Bronchial epithelial cell (primary cell): Measurements from ENCODE around the gene RNASEH2B. TPM values are rescaled to one million over a fixed set of nuclear protein-coding genes. Genes with fewer than 3 reads are reported as not detected.

Source experiments
- DNase-seq: peaks from one replicate; pipeline ENCODE4 v3.0.0-alpha.2; 2010; ENCODE audit warnings: low read depth
- FAIRE-seq: peaks from 2 replicates; lab custom pipeline; 2011; peaks lifted over from hg19 to GRCh38; lab: Jason Lieb, UNC
- H3K27me3 ChIP-seq: 2 replicates; pipeline ENCODE4 v1.5.1; 2011; ENCODE audit warnings: low read length; ENCODE audit not compliant: control insufficient read depth, insufficient read depth
- H3K36me3 ChIP-seq: 2 replicates; pipeline ENCODE4 v1.5.1; 2011; ENCODE audit warnings: low read length; ENCODE audit not compliant: control insufficient read depth, insufficient read depth
- H3K4me3 ChIP-seq: 2 replicates; pipeline ENCODE4 v1.5.1; 2011; ENCODE audit warnings: mild to moderate bottlenecking, low read depth, low read length, control low read depth
- total RNA-seq: library from RNA; depleted of rRNA; stranded (reverse); fragments of >200 nt; gene quantifications from 2 replicates; pipeline ENCODE4 v1.2.1, GENCODE V29; 2014
- TF ChIP-seq, protein P1 (sequence below): IDR thresholded peaks from 2 replicates; pipeline ENCODE4 v1.5.1; 2011; ENCODE audit warnings: mild to moderate bottlenecking, moderate library complexity, low read length, control low read depth, inconsistent platforms; ENCODE audit not compliant: insufficient read depth, severe bottlenecking

RNASEH2B gene
- total RNA-seq, 1 donor from 2014 or later, result 35.0 TPM

DNA sequence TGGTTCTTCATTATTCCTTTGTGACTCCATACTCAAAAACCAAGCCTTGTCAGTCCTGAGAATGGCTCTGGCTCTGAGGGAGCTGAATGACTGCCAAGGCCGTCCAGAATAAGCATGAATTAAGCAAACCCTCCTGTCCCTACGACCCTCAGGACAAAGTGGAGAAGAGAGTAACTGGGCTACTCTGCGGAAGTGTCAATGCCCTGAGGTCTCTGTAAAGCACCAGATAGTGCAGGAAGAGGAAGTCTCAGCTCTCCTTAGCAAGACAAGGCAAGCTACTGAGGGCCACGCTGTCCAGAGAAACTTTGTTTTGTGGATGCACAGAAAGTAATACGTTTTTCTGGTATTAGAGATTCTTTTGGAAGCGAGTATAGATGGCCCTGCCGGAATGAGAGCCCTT lies 94.1 kb downstream of the RNASEH2B start:
- TF ChIP-seq, protein P1, sequence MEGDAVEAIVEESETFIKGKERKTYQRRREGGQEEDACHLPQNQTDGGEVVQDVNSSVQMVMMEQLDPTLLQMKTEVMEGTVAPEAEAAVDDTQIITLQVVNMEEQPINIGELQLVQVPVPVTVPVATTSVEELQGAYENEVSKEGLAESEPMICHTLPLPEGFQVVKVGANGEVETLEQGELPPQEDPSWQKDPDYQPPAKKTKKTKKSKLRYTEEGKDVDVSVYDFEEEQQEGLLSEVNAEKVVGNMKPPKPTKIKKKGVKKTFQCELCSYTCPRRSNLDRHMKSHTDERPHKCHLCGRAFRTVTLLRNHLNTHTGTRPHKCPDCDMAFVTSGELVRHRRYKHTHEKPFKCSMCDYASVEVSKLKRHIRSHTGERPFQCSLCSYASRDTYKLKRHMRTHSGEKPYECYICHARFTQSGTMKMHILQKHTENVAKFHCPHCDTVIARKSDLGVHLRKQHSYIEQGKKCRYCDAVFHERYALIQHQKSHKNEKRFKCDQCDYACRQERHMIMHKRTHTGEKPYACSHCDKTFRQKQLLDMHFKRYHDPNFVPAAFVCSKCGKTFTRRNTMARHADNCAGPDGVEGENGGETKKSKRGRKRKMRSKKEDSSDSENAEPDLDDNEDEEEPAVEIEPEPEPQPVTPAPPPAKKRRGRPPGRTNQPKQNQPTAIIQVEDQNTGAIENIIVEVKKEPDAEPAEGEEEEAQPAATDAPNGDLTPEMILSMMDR, result no peak
- Histone ChIP-seq H3K4me3 (no peak overlapping the region), H3K27me3 (no peaks in the 10 kb centered on the region), H3K36me3 (no peaks in the 10 kb centered on the region)
- DNase-seq (no peak), FAIRE-seq (no peak)

DNA sequence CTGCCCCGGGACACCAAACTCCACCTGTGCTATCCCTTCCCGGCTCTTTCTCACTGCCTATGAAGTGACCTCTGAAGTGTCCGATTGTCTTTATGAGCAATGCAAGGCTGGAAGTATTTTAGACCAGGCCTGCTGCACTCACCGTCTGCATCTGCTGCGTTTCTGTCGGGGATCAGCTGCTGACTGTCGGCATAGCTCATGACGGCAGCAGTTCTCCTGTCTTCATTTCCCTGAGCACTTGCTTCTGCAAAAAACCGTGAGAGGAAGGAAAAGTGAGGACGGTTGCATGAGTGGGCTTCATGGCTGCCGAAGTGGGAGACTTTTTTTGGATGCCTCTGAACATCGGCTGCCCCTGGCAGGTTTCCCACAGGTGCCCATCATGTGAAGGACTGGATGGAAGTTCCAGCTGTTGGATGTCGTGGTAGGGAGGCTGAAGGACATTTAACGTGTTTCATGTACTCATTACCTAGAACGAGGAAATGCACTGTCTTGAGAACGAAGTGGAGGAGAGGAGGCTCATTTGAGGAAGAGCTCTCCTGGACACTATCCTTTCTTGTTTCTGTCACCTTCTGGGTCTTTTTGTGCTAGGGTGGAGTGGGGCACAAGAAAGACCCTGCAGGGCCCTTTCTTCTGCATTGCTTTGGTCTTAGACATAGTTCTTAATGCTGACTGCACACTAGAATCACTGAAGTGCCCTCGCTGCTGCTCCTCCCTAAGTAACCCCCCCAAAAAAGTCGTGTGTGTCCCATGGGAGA lies 94.7 kb downstream of the RNASEH2B start:
- no peak for DNase-seq
- Histone ChIP-seq H3K27me3 (no peaks in the 10 kb centered on the region), H3K4me3 (no peak overlapping the region), H3K36me3 (no peaks in the 10 kb centered on the region)
- TF ChIP-seq, protein P1, result no peak
- FAIRE-seq, result peak; percentile 80

DNA sequence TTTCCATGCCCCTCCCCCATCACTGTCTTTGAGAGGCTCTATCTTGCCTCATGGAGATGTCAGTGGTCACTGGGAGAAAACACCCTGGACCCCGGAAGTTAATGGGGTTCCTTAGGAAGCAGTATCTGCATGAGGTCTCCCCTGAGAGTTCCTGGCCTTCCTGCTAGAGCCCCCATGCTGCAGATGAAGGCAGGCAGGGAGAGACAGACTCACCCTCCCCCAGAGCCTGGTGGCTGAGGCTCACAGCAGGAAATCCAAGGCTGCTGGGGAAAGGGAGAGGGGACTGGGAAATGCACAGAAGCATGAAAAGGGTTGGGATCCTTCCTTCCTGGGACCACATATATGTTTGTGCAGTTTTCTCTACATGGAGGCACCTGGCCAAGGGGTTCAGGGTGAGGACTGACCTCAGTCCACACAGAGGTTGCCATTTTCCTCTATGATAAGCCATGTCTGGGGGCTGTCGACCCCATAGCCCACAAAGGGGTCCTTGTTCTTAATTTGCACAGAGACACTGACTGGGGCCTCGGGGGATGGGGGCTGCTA lies 95.4 kb downstream of the RNASEH2B start:
- TF ChIP-seq, protein P1, result no peak
- DNase-seq (no peak), FAIRE-seq (no peak)
- no peaks in the 10 kb centered on the region for H3K36me3 ChIP-seq
- no peaks in the 10 kb centered on the region for H3K27me3 ChIP-seq
- H3K4me3 ChIP-seq, result no peak overlapping the region

DNA sequence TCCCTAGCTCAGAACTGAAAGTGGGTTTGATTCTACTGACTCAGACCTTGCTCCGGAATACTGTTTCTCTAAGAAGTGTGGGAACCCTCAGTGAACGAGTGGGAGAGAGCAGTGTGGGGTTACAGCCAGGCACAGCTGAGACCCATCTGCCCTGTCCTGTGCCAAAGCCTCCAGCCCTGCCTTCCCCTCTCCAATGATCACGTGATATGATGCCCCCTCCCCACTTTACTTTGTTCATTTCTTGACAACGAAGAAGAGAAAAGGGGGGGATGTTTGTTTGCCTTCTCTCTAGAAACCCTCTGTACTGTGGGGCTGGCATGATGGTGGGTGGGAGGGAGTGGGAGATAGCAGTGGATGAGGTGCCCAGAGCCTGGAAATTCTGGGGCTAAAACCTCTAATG lies 96.0 kb downstream of the RNASEH2B start:
- no peak for FAIRE-seq
- TF ChIP-seq, protein P1, result no peak

More for the DNA sequence above, 96.0 kb downstream of the RNASEH2B start:
- no peaks in the 10 kb centered on the region for H3K36me3 ChIP-seq
- no peaks in the 10 kb centered on the region for H3K27me3 ChIP-seq
- no peak overlapping the region for H3K4me3 ChIP-seq
- DNase-seq, result no peak

Other genes starting within 250 kb of the RNASEH2B start
- not detected in 2 replicates for gene DLEU7, start 66.1 kb upstream of the RNASEH2B start, total RNA-seq
- gene C13orf42, start 201.5 kb downstream of the RNASEH2B start, total RNA-seq, result not detected in 2 replicates